GM15510 (cell line): ENCODE measurements around the gene NRF1.

Experiments used
- POLR2A ChIP-seq: IDR thresholded peaks from 3 replicates; pipeline ENCODE4 v1.6.1; 2011; ENCODE audit warnings: borderline replicate concordance; ENCODE audit not compliant: insufficient read length; ENCODE audit errors: extremely low read depth

Gene NRF1

DNA sequence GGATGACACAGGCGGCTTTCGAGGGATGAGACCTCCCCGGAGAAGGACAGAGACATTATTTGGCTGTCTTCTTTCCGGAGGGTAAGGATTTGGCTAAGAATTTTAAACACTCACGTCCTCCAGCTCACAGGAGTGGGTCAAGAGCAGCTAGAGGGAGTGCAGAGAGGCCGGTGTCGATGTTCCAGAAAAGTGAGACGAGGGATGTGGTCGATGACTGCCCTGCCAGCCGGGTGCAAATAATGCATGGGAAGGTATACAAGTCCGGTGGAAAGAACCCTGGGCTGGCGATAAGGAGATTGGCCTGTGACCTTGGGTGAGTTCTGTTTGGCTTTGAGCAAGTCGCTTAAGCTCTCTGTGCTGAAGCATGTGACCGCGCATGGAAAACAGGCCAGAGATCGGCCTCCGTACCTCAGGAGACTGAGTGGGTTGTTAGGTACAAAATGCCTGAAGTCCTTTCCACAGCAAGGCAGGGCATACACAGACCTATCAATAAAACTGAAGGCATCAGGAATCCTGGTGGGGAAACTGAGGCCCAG lies 192.1 kb downstream of the NRF1 start:
- no peak for TF ChIP-seq POLR2A

- no peak for TF ChIP-seq POLR2A
These were observed 192.8 kb downstream of the NRF1 start for GRCh38 chr7:129804111-129804889.

- no peak for TF ChIP-seq POLR2A
These were observed 193.6 kb downstream of the NRF1 start for GRCh38 chr7:129804890-129805719.
